CD4-positive, alpha-beta T cell treated with Interleukin-15 for 1 hour (primary cell): Measurements from ENCODE around the gene LRRC8E.
"Not testable (repeated sequence)": the region's sequence is repeated elsewhere in the genome, so short reads cannot be mapped to it uniquely, and the experiment has no call there.

Experiments
- DNase-seq: peaks from one replicate; pipeline ENCODE4 v3.0.0-alpha.2; 2020

The LRRC8E gene

GRCh38 chr19:7910321-7911161 lies 22.2 kb downstream of the LRRC8E start:
- no peak for DNase-seq

- DNase-seq, result no peak
These were observed 23.3 kb downstream of the LRRC8E start for GRCh38 chr19:7911508-7912143.

- no peak for DNase-seq
These were observed 23.9 kb downstream of the LRRC8E start for GRCh38 chr19:7912144-7912696.

- no peak for DNase-seq
These were observed 24.6 kb downstream of the LRRC8E start for GRCh38 chr19:7912697-7913564.

- DNase-seq, result no peak
These were observed 25.3 kb downstream of the LRRC8E start for GRCh38 chr19:7913652-7914051.

- DNase-seq, result no peak
These were observed 25.8 kb downstream of the LRRC8E start for GRCh38 chr19:7914099-7914498.

GRCh38 chr19:7914598-7915045 lies 26.3 kb downstream of the LRRC8E start, which contains the start of gene TGFBR3L:
TSS of gene TGFBR3L (plus strand) at chr19:7914830.
- DNase-seq, result no peak

- no peak for DNase-seq
These were observed 27.2 kb downstream of the LRRC8E start for GRCh38 chr19:7915250-7916102.

GRCh38 chr19:7916103-7916954 lies 28.0 kb downstream of the LRRC8E start:
- DNase-seq, result peak; percentile 55

- no peak for DNase-seq
These were observed 28.6 kb downstream of the LRRC8E start for GRCh38 chr19:7916955-7917266.

GRCh38 chr19:7917267-7918061 lies 29.2 kb downstream of the LRRC8E start:
- DNase-seq, result peak; percentile 71

GRCh38 chr19:7918062-7918614 lies 29.8 kb downstream of the LRRC8E start:
- not testable (repeated sequence) for DNase-seq

- no peak for DNase-seq
These were observed 30.5 kb downstream of the LRRC8E start for GRCh38 chr19:7918615-7919421.

GRCh38 chr19:7919610-7920518 lies 31.6 kb downstream of the LRRC8E start, which contains the start of gene SNAPC2:
TSS of gene SNAPC2 (plus strand) at chr19:7920338. CDS start at chr19:7920367, 29 bp downstream.
- DNase-seq, result peak; percentile 97

- peak; percentile 98 for DNase-seq
These were observed 32.4 kb downstream of the LRRC8E start for GRCh38 chr19:7920519-7921301.

- no peak for DNase-seq
These were observed 33.1 kb downstream of the LRRC8E start for GRCh38 chr19:7921302-7921966.
